ENCODE measurements around the gene BEGAIN. TPM values are rescaled to one million over a fixed set of nuclear protein-coding genes. Genes with fewer than 3 reads are reported as not detected.
A peak's percentile ranks its signal among the peaks of the same experiment; 100 is the strongest.
"Not testable (repeated sequence)": the region's sequence is repeated elsewhere in the genome, so short reads cannot be mapped to it uniquely, and the experiment has no call there.

The BEGAIN gene
- total RNA-seq, 4 donors from 2014 or later = 0.25 to 2.2 (median 1.6) TPM

DNA sequence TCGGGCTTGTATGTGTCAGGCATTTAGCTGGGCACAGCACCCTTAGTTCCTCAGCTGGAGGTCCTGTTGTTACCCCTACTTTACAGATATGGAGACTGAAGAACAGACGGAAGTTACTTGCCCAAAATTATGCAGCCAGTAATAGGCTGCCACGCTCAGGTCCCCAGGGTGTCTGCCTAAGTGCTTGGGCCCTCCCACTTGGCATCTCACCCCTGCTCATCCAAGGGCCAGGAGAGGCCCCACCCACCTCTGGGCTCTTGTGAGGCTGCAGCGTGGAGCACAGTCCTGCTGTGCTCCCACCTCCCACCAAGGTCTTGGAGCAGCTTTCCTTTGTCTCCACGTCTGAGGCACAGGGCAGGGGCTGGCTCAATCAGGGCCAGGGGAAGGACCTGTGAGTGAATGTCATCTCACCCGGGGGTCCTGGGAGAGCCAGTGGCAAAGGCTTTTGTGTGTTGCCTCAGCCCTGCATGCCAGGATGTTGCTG lies 64.6 kb downstream of the BEGAIN start:
- 45 to 46% methylated on average over 6 of the region's 6 CpGs for WGBS, 2 donors
- peak; percentile 8 to 72 for DNase-seq (ENCODE audit: low spot score in 2 of 2)
- no peak for TF ChIP-seq CTCF (IDR thresholded peaks at IDR 0.05)
- no peak for TF ChIP-seq POLR2A (IDR thresholded peaks at IDR 0.05)
- intact Hi-C loops (cut with DNase I; ENCODE audit: low total_unique reads) = no loop called here
- H3K4me3 ChIP-seq (ENCODE audit: low read depth, poor library complexity, severe bottlenecking) = no peak overlapping the region

DNA sequence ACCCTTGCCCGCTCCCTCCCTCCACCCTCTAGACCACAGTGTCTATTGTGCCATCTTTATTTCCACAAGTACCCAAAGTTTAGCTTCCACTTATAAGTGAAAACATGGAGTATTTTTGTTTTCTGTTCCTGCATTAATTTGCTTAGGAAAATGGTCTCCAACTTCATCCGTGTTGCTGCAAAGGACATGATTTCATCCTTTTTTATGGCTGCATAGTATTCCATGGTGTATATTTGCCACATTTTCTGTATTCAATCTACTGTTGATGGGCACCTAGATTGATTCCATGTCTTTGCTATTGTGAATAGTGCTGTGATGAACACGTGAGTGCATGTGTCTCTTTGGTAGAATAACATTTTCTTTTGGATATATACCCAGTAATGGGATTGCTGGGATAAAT lies 81.2 kb downstream of the BEGAIN start:
- H3K4me3 ChIP-seq (ENCODE audit: low read depth, poor library complexity, severe bottlenecking); intact Hi-C loops (cut with DNase I; ENCODE audit: low total_unique reads); DNase-seq (ENCODE audit: low spot score in 2 of 2): not testable (repeated sequence)
- 94 to 98% methylated on average over 3 of the region's 3 CpGs for WGBS, 2 donors

- 91 to 92% methylated on average over 3 of the region's 3 CpGs for WGBS, 2 donors
- H3K4me3 ChIP-seq (ENCODE audit: low read depth, poor library complexity, severe bottlenecking) = no peak overlapping the region
- no peak for DNase-seq (ENCODE audit: low spot score in 2 of 2)
- TF ChIP-seq CTCF (IDR thresholded peaks at IDR 0.05) = no peak
- no peak for TF ChIP-seq POLR2A (IDR thresholded peaks at IDR 0.05)
- intact Hi-C loops (cut with DNase I; ENCODE audit: low total_unique reads) = no loop called here
Measured at GRCh38 chr14:100504372-100505078, 82.7 kb downstream of the BEGAIN start.

- no peak for DNase-seq (ENCODE audit: low spot score in 2 of 2)
- intact Hi-C loops (cut with DNase I; ENCODE audit: low total_unique reads) = no loop called here
- 84 to 89% methylated on average over 7 of the region's 7 CpGs for WGBS, 2 donors
- no peak overlapping the region for H3K4me3 ChIP-seq (ENCODE audit: low read depth, poor library complexity, severe bottlenecking)
- no peak for TF ChIP-seq CTCF (IDR thresholded peaks at IDR 0.05)
- TF ChIP-seq POLR2A (IDR thresholded peaks at IDR 0.05) = no peak
Measured at GRCh38 chr14:100503251-100503650, 84.0 kb downstream of the BEGAIN start.

GRCh38 chr14:100502622-100503220 lies 84.5 kb downstream of the BEGAIN start:
- TF ChIP-seq POLR2A (IDR thresholded peaks at IDR 0.05) (no peak), CTCF (IDR thresholded peaks at IDR 0.05) (no peak)
- intact Hi-C loops (cut with DNase I; ENCODE audit: low total_unique reads) = no loop called here
- 95% methylated on average over 10 of the region's 10 CpGs for WGBS, 2 donors
- no peak for DNase-seq (ENCODE audit: low spot score in 2 of 2)
- H3K4me3 ChIP-seq (ENCODE audit: low read depth, poor library complexity, severe bottlenecking) = no peak overlapping the region

- intact Hi-C loops (cut with DNase I; ENCODE audit: low total_unique reads) = no loop called here
- H3K4me3 ChIP-seq (ENCODE audit: low read depth, poor library complexity, severe bottlenecking) = no peak overlapping the region
- no peak for DNase-seq (ENCODE audit: low spot score in 2 of 2)
- TF ChIP-seq POLR2A (IDR thresholded peaks at IDR 0.05) (no peak), CTCF (IDR thresholded peaks at IDR 0.05) (no peak)
- 95% methylated on average over 9 of the region's 9 CpGs for WGBS, 2 donors
Measured at GRCh38 chr14:100500128-100500527, 87.1 kb downstream of the BEGAIN start.
